Measurements from ENCODE around the gene VTI1A. TPM values are rescaled to one million over a fixed set of nuclear protein-coding genes. Genes with fewer than 3 reads are reported as not detected.

The VTI1A gene
- total and polyA plus RNA-seq, 2 of the 4 experiments (the other 2 are of a cell fraction): 9.7 to 24.9 TPM

DNA sequence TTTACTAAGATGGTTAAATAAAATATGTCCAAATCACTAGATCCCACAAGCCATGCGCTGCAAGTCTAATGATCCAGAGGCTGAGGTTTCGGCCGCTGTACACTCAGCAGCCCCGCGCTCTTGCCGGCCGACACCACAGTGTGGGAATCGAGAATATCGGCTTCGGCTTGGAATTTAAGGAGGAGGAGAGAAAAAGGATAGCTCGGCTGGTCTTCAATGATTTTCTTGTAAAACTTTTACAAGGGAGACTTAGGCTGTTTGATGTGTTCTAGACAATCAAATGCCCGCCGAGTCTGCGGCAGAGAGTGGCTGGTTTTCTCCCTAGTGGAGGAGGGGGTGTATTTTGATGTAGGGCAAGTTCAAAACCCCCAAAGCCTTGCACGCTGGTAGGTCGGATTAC is 384.8 kb downstream of the VTI1A start:
- H4K5ac ChIP-seq (ENCODE audit: low read depth, low read length): no peak overlapping the region
- H4K20me1 ChIP-seq (ENCODE audit: insufficient read depth, low read length): no peaks in the 10 kb centered on the region
- no peak for DNase-seq
- H2BK5ac ChIP-seq (ENCODE audit: low read depth, low read length, poor library complexity, severe bottlenecking): no peak overlapping the region
- in situ Hi-C loops (cut with MboI; ENCODE audit: low sequenced_read_pairs) (no loop called here), intact Hi-C loops (cut with micrococcal nuclease) (no loop called here), dilution Hi-C loops (cut with HindIII; ENCODE audit: low sequenced_read_pairs, unreplicated experiment) (no loop called here)
- H2AK9ac ChIP-seq (replicated peaks; ENCODE audit: low read depth, low read length, poor library complexity): no peak overlapping the region
- H2BK20ac ChIP-seq (ENCODE audit: low read depth, low read length): no peak overlapping the region
- no peaks in the 10 kb centered on the region; the same call in 1 of the 2 replicates for H3K4me1 ChIP-seq (ENCODE audit: control insufficient read depth, insufficient read depth, low read length)
- H4K91ac ChIP-seq (ENCODE audit: insufficient read depth, low read depth, low read length): no peak overlapping the region
- no peak overlapping the region for H2AK5ac ChIP-seq (ENCODE audit: low read depth, low read length)
- no peaks in the 10 kb centered on the region for H3K79me1 ChIP-seq (ENCODE audit: low read depth in 1 of 2, low read length in 2 of 2)
- H3K27ac ChIP-seq (ENCODE audit: insufficient read depth, low read length): no peak overlapping the region
- 90% methylated on average over 12 of the region's 16 CpGs; no CpG with 5 or more reads in 1 of the 2 experiments for WGBS, 2 experiments (ENCODE audit: extremely low coverage in 2 of 2, insufficient read length in 1 of 2)
- no TSS peak for BruUV-seq (replicated peaks)
- CTCF ChIA-PET: no interaction called here
- ATAC-seq (ENCODE audit: low read depth): no peak
- H3K4me2 ChIP-seq (ENCODE audit: low read depth, low read length): no peak overlapping the region
- H3K4me3 ChIP-seq (ENCODE audit: insufficient read depth, low read depth, low read length): no peak overlapping the region
- no peak overlapping the region for H2BK120ac ChIP-seq (ENCODE audit: low read depth, low read length)
- H3K4ac ChIP-seq (ENCODE audit: low read depth, low read length): no peak overlapping the region
- no peak overlapping the region for H3K9ac ChIP-seq (ENCODE audit: low read depth, low read length)
- TF ChIP-seq NFE2L2 (IDR thresholded peaks at IDR 0.05; ENCODE audit: low read depth, low read length) (no peak), CEBPB (IDR thresholded peaks at IDR 0.05; ENCODE audit: low read depth, low read length) (no peak), CHD1 (IDR thresholded peaks at IDR 0.05; ENCODE audit: low read depth, low read length) (no peak)
- no peak overlapping the region for H3K56ac ChIP-seq (ENCODE audit: extremely low read depth, insufficient read depth, low read length)
- H2AFZ ChIP-seq (replicated peaks; ENCODE audit: low read length, poor library complexity): no peak overlapping the region
- H3K36me3 ChIP-seq (ENCODE audit: control insufficient read depth, insufficient read depth, low read length): no peaks in the 10 kb centered on the region
- no peaks in the 10 kb centered on the region for H3K9me3 ChIP-seq (ENCODE audit: control insufficient read depth, insufficient read depth, low read length)
- H4K8ac ChIP-seq (ENCODE audit: low read depth in 2 of 2, low read length in 2 of 2): no peak overlapping the region
- no peaks in the 10 kb centered on the region for H3K27me3 ChIP-seq (ENCODE audit: control insufficient read depth, insufficient read depth, low read length)
- no peak overlapping the region for H3K23ac ChIP-seq (ENCODE audit: low read depth, low read length)
- no peaks in the 10 kb centered on the region for H3K9me1 ChIP-seq (ENCODE audit: insufficient read depth, low read length)
- no peak overlapping the region for H3K14ac ChIP-seq (replicated peaks; ENCODE audit: low read depth, low read length)
- no peak overlapping the region for H2BK15ac ChIP-seq (ENCODE audit: low read depth, low read length)
- POLR2A ChIA-PET (ENCODE audit: unreplicated experiment): no interaction called here
- no peak overlapping the region for H3K18ac ChIP-seq (ENCODE audit: low read depth, low read length)

All from IMR-90 (cell line).